RPMI8226 (cell line): Measurements from ENCODE around the gene ALPP.
A peak's percentile ranks its signal among the peaks of the same experiment; 100 is the strongest.
"Not testable (repeated sequence)": the region's sequence is repeated elsewhere in the genome, so short reads cannot be mapped to it uniquely, and the experiment has no call there.

Experiments
- DNase-seq: peaks from one replicate; pipeline ENCODE4 v3.0.0-alpha.2; 2015

Gene ALPP

GRCh38 chr2:232364806-232365594 lies 13.6 kb upstream of the ALPP start:
- DNase-seq, result not testable (repeated sequence)

- peak; percentile 64 for DNase-seq
Measured at GRCh38 chr2:232365621-232366321, 12.8 kb upstream of the ALPP start.

- DNase-seq, result not testable (repeated sequence)
Measured at GRCh38 chr2:232366461-232366860, 12.1 kb upstream of the ALPP start.

- DNase-seq, result no peak
Measured at GRCh38 chr2:232367016-232367415, 11.5 kb upstream of the ALPP start.

- DNase-seq, result no peak
Measured at GRCh38 chr2:232367591-232368233, 10.8 kb upstream of the ALPP start.

- DNase-seq, result no peak
Measured at GRCh38 chr2:232368311-232368731, 10.2 kb upstream of the ALPP start.

GRCh38 chr2:232369126-232369951 lies 9.2 kb upstream of the ALPP start:
- DNase-seq, result no peak

- not testable (repeated sequence) for DNase-seq
Measured at GRCh38 chr2:232370007-232370406, 8.5 kb upstream of the ALPP start.

GRCh38 chr2:232372231-232373208 lies 6.0 kb upstream of the ALPP start:
- DNase-seq, result no peak

- no peak for DNase-seq
Measured at GRCh38 chr2:232374356-232374755, 4.2 kb upstream of the ALPP start.

- DNase-seq, result no peak
Measured at GRCh38 chr2:232375164-232375563, 3.4 kb upstream of the ALPP start.

- no peak for DNase-seq
Measured at GRCh38 chr2:232376260-232376659, 2.3 kb upstream of the ALPP start.

GRCh38 chr2:232376713-232377112 lies 1.8 kb upstream of the ALPP start:
- DNase-seq, result no peak

- DNase-seq, result no peak
Measured at GRCh38 chr2:232377319-232377718, 1.2 kb upstream of the ALPP start.

GRCh38 chr2:232377841-232378734 lies 463 bp upstream of the ALPP start:
- no peak for DNase-seq

- DNase-seq, result not testable (repeated sequence)
Measured at GRCh38 chr2:232379610-232380590, 1.3 kb downstream of the ALPP start.

GRCh38 chr2:232381204-232382031 lies 2.9 kb downstream of the ALPP start:
- not testable (repeated sequence) for DNase-seq
